NCI-H2227 (cell line): Measurements from ENCODE around the gene BBX.

ENCODE experiments used
- DNase-seq: peaks from one replicate; lab custom pipeline; 2025; ENCODE audit not compliant: unreplicated experiment; lab: John Stamatoyannopoulos, UW

Gene BBX

GRCh38 chr3:107795514-107796094, 272.8 kb downstream of the BBX start:
- DNase-seq = no peak

DNA sequence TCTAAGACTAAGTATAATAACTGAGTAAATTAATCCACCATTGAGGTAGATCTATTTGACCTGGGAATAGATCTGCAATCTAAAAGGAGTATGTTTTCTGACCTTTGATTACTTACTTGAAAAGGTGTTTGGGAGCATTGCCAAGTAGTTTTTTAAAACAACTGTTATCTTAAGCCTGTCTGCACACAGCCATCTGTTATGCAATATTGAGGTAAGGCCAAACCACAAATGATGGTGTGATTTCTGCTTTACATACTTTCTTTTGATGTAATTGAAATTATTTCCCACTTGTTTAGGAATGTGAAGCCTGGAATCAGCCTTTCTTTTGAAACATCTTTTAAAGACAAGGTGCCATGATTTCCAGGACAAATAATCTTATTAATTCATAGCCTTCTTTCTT, 274.0 kb downstream of the BBX start:
- DNase-seq = no peak

DNA sequence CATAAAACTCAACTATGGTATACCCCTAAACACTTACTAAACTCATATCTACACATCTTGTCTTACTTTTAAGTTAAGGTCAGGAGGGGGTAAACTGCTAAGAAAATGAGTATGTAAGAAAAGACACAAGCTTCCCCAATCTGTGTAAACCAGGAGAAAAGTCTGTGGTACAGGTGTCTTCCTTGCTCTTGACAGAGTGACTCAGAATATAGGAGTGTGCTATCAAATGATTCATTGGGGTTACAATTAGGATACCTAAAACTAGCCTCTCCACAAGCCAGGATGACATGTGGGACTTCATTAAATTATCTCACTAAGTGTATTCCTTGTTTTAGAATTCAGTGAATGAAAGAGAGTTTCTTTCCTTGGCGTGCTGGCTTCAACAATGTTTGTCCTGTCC, 274.8 kb downstream of the BBX start:
- no peak for DNase-seq

- DNase-seq = no peak
Measured at GRCh38 chr3:107798381-107798780, 275.6 kb downstream of the BBX start.

GRCh38 chr3:107800710-107801109, 277.9 kb downstream of the BBX start:
- DNase-seq = no peak

- no peak for DNase-seq
Measured at GRCh38 chr3:107803170-107803569, 280.4 kb downstream of the BBX start.

- DNase-seq = no peak
Measured at GRCh38 chr3:107806021-107806420, 283.3 kb downstream of the BBX start.

GRCh38 chr3:107806536-107806935, 283.8 kb downstream of the BBX start:
- no peak for DNase-seq

GRCh38 chr3:107810171-107811071, 287.7 kb downstream of the BBX start:
- no peak for DNase-seq

DNA sequence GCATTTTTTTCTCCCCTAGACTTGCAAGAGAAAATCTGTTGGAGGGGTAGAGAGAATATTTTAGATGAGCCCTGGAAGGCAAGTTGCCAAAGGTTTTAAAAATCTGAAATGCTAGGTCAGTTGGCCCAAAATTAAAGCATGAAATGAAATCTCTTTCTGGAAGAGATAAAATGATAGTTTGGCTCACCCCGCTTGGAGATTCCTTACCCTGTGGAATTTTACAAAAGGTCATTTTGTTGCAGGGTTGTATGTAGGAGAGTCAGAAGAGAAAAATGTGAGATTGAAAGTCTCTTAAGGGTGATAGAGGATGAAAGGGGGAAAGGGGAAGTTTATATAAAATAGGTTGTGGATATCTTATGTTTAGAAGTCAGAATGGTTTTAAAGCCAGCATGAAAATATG, 290.3 kb downstream of the BBX start:
- DNase-seq = no peak

- no peak for DNase-seq
Measured at GRCh38 chr3:107816107-107816506, 293.3 kb downstream of the BBX start.

DNA sequence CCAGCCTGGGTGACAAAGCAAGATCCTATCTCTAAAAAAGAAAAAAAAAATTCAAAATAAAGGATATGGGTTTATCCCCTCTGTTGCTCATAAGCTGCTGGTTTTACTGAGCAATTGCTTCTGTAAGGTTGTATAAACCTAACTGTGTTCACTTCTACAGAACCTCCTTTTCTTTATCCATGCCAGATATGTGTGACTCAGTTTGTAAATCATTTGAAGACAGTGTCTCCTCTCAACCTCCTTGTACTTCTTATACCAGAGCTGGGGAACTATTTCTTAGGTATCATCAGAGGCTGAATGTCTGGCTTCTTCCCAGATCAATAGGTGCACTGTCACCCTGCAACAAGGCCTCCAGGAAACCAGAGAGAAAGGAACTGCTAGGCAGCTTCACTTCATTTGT, 294.3 kb downstream of the BBX start:
- no peak for DNase-seq

DNA sequence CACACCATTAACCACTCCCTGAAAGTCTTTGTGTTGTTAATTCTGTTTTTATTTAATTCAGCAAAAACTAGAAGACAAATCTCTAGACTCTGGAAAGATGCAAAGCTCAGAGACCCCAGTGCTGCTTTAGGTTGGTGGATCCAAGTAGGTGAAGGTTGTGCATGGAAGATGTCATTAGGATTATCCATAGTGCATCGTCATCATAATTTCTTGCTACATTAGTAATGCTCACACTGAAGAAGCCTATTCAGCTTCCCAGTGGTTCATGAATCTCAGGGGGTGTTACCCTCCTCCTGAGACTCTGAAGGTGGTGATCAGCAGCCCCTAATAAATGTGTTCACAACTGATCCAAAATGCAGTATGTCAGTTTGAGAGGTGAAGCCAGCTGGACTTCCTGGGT, 295.3 kb downstream of the BBX start:
- DNase-seq = no peak

- DNase-seq = no peak
Measured at GRCh38 chr3:107819656-107820055, 296.9 kb downstream of the BBX start.

DNA sequence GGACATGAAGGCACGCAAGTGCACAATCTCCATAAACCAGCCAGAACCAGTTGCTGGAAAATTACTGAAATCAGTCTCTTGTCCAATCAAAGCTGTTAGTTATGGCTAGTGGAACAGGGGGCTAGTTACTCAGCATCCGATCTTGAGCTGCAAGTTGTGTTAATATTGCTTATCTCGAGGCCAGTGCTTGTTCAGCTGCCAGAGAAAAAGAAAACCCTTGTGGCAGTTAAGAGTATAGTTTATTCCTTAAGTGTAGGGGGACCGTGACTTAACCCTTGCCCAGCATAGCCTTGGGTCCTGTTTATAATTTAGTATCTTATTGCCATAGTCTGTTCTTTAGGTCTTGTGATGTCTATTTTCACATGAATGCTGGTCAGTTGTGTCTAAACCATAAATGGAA, 299.5 kb downstream of the BBX start:
- DNase-seq = no peak

DNA sequence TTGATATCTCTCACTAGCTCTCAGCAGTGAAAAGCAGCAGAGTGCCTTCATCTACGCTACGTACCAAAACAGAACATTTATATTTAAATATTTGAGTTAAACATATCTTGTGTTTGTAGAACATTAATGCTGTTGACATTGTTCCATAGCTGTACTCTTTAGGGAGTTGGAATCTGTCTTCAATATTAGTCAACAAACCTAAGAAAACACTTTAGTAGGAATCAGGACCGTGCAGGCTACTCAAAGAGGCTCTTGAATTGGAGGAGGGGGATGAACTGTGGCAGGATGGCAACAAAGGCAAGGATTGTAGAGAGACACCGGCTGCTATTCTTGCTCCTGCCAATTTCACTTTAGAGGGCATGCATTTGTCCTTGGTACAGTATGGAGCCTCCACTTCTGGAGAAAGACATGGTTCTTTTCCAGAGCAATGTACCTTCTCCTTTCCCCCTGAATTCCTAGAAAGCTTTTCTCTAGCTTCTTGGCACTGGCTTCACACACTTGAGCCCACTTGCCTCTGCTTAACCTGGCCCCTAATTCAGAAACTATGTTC, 302.1 kb downstream of the BBX start:
- DNase-seq = no peak

GRCh38 chr3:107825556-107825955, 302.8 kb downstream of the BBX start:
- no peak for DNase-seq

DNA sequence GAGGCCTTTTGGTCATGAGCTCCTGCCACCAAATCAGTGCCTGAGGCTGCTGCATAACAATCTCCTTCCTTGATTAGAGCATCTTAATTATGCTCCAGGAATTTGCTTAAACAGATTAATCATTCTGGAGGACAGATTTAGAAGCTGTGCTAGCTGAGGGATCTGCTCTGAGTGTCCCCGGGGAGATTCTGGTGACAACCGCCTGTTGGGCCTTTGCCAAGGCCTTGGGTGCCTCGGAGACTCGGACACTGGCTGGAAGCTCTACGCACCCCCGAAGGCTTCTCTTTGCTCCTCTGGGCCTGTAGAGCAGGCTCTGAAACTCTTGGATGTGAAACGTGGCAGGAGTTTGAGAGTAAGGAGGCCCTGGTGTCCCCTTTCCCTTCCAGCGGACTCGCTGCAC, 304.0 kb downstream of the BBX start:
- no peak for DNase-seq

DNA sequence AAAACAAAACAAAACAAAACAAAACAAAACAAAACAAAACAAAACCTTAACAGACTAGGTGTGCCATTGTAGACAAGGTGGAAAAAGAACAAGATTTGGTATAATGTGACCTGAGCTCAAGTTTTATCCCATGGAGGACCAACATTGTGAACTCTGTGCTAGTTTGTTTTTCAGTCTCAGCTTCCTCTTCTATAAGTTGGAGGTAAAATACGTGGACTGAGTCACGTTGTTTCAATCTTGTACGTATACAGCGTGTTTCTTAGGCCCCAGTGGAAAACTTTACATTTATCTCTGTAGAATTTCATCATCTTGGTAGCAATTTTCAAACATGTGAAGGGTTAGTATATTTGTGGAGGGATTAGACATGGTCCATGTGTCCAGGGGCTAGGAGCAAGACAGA, 306.4 kb downstream of the BBX start:
- no peak for DNase-seq

- no peak for DNase-seq
Measured at GRCh38 chr3:107831590-107831989, 308.8 kb downstream of the BBX start.

GRCh38 chr3:107833043-107833442, 310.3 kb downstream of the BBX start:
- DNase-seq = no peak

DNA sequence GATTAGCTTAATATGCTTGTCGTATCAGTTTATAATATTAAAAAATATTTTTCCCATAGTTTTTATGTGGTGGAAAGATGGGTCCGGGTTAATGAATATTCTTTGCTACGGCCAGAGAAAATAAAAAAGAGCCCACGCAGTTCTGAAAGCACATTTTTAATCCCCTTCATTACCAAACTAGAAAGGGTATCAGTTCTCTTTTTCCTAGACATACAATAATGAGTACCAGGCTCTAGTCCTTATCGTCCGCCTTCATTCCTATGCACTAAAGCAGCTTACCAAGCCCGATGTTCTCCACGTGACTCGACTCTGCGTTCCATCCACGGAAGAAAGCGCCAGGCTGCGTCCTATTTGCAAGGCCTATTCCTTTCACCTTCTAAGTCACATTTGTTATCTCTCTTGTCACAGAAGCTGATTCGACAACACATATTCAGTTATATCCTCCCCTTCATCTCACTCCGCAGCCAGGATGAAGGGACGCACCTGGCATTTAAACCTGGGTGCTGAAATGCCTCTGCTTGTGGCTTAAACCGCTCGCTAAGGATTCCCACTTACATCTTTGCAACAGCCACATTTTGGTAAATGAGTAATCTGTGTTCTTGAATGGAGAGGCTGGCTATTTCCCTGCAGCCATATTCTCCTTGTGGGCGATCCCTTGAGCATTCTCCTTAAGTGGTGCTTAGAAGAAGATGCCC, 311.1 kb downstream of the BBX start:
- no peak for DNase-seq
